Upper lobe of left lung (tissue), 6 donors: ENCODE measurements around the gene KCNQ1OT1. TPM values are rescaled to one million over a fixed set of nuclear protein-coding genes. Genes with fewer than 3 reads are reported as not detected.

ENCODE experiments used
- ATAC-seq, 2 donors: fragments of 200-7000 bp; cut with Tn5 transposase; one replicate each; pipeline ENCODE4 v1.9.1; 2022; ENCODE audit warnings: mild to moderate bottlenecking in 2 of 2, moderate library complexity in 2 of 2; ENCODE audit not compliant: low FRiP score in 2 of 2
- DNase-seq, 2 donors: peaks; one replicate each; pipeline ENCODE4 v3.0.0-alpha.2; 2019 to 2020
- H3K27ac ChIP-seq, 4 donors: fragments of 200-600 bp; sonication (generic); one replicate each; pipeline ENCODE4 v1.5.1; 2016 to 2019
- H3K27me3 ChIP-seq, 4 donors: fragments of 200-600 bp; sonication (generic); one replicate each; pipeline ENCODE4 v1.5.1; 2017 to 2019
- H3K36me3 ChIP-seq, 4 donors: fragments of 200-600 bp; sonication (generic); one replicate each; pipeline ENCODE4 v1.5.1; 2016 to 2019
- H3K4me1 ChIP-seq, 4 donors: fragments of 200-600 bp; sonication (generic); one replicate each; pipeline ENCODE4 v1.5.1; 2018 to 2019
- H3K4me3 ChIP-seq, 4 donors: fragments of 200-600 bp; sonication (generic); one replicate each; pipeline ENCODE4 v1.5.1; 2017 to 2019; ENCODE audit warnings: mild to moderate bottlenecking in 2 of 4, moderate library complexity in 1 of 4
- H3K9me3 ChIP-seq, 4 donors: fragments of 200-600 bp; sonication (generic); one replicate each; pipeline ENCODE4 v1.5.1; 2018 to 2019
- CTCF ChIP-seq, 6 experiments: fragments of 450-650 bp in 4 of 6; fragments of 200-600 bp in 2 of 6; sonication (generic) in 2 of 6; IDR thresholded peaks; one replicate each; pipeline ENCODE4 v1.5.1; 2016 to 2019; ENCODE audit warnings: antibody characterized with exemption in 6 of 6
- EP300 ChIP-seq, 4 donors: sonication (generic); formaldehyde crosslinking; IDR thresholded peaks; one replicate each; pipeline ENCODE4 v1.5.1; 2017; ENCODE audit warnings: antibody characterized with exemption in 4 of 4, control low read depth in 2 of 4
- POLR2A ChIP-seq, 4 donors: fragments of 450-650 bp; IDR thresholded peaks; one replicate each; pipeline ENCODE4 v1.5.1; 2016 to 2017; ENCODE audit warnings: antibody characterized with exemption in 4 of 4, mild to moderate bottlenecking in 2 of 4
- POLR2AphosphoS5 ChIP-seq, 2 donors: sonication (generic); formaldehyde crosslinking; IDR thresholded peaks; one replicate each; pipeline ENCODE4 v1.5.1; 2017; ENCODE audit warnings: antibody characterized with exemption in 2 of 2
- WGBS, 2 donors: methylation state at CpG; one replicate each; pipeline ENCODE4 v1.1.5; 2017 to 2018; 5-methylcytosine and 5-hydroxymethylcytosine counted together
- total RNA-seq, 6 donors: library from RNA; depleted of rRNA in 4 of 6; stranded (reverse); fragments of >200 nt in 4 of 6; gene quantifications; one replicate each; pipeline versions ENCODE4 v1.1.0 to v1.2.1, GENCODE V29; 2016 to 2021
- donor health status: DM: no; HTN: no; CAD: no; lungs with moderate emphysema.
- donor health status: DM: no; HTN: yes; CAD: no; lungs with severe emphysema.

Gene KCNQ1OT1
- total RNA-seq, 6 donors from 2014 or later: 1.1 to 6.3 (median 4.1) TPM

- WGBS, 2 donors: 83 to 88% methylated on average over 17 of the region's 17 CpGs
- H3K4me1 ChIP-seq: peaks cover 0 to 7% (median 0%) of the 10 kb centered on the region in 4 donors
- H3K27me3 ChIP-seq: no peaks in the 10 kb centered on the region
- H3K9me3 ChIP-seq: no peaks in the 10 kb centered on the region
- no peak for ATAC-seq
- TF ChIP-seq EP300 (IDR thresholded peaks at IDR 0.05): no peak
- no peak for TF ChIP-seq POLR2AphosphoS5 (IDR thresholded peaks at IDR 0.05)
- TF ChIP-seq POLR2A (IDR thresholded peaks at IDR 0.05): no peak
- TF ChIP-seq CTCF (IDR thresholded peaks at IDR 0.05): no peak
- H3K4me3 ChIP-seq: no peak overlapping the region
- no peak overlapping the region for H3K27ac ChIP-seq
- DNase-seq: peak in 1 of 2 donors; percentile 38
- no peaks in the 10 kb centered on the region for H3K36me3 ChIP-seq
These were observed 40.6 kb upstream of the KCNQ1OT1 start for GRCh38 chr11:2740275-2740940.

GRCh38 chr11:2739531-2740274 is 39.9 kb upstream of the KCNQ1OT1 start:
- H3K36me3 ChIP-seq: no peaks in the 10 kb centered on the region
- no peaks in the 10 kb centered on the region for H3K9me3 ChIP-seq
- no peaks in the 10 kb centered on the region for H3K27me3 ChIP-seq
- peak in 1 of 2 donors; percentile 63 for DNase-seq
- no peak for ATAC-seq
- TF ChIP-seq POLR2A (IDR thresholded peaks at IDR 0.05): no peak
- TF ChIP-seq EP300 (IDR thresholded peaks at IDR 0.05): no peak
- TF ChIP-seq POLR2AphosphoS5 (IDR thresholded peaks at IDR 0.05): no peak
- no peak for TF ChIP-seq CTCF (IDR thresholded peaks at IDR 0.05)
- H3K27ac ChIP-seq: no peak overlapping the region
- H3K4me3 ChIP-seq: no peak overlapping the region
- peaks cover 0 to 7% (median 0%) of the 10 kb centered on the region in 4 donors for H3K4me1 ChIP-seq
- 85 to 94% methylated on average over 13 to 15 of the region's 18 CpGs for WGBS, 2 donors

- Histone ChIP-seq H3K4me1 (peaks cover 0 to 7% (median 0%) of the 10 kb centered on the region in 4 donors), H3K27me3 (no peaks in the 10 kb centered on the region), H3K9me3 (no peaks in the 10 kb centered on the region), H3K36me3 (no peaks in the 10 kb centered on the region), H3K4me3 (no peak overlapping the region), H3K27ac (no peak overlapping the region)
- 93 to 95% methylated on average over 6 to 14 of the region's 14 CpGs for WGBS, 2 donors
- DNase-seq (peak in 1 of 2 donors; percentile 58), ATAC-seq (no peak)
- no peak for TF ChIP-seq CTCF (IDR thresholded peaks at IDR 0.05)
These were observed 39.0 kb upstream of the KCNQ1OT1 start for GRCh38 chr11:2738551-2739431.

GRCh38 chr11:2737866-2738265 is 38.1 kb upstream of the KCNQ1OT1 start:
- WGBS, 2 donors: 48 to 70% methylated on average over 5 of the region's 5 CpGs
- Histone ChIP-seq H3K27me3 (no peaks in the 10 kb centered on the region), H3K4me3 (no peak overlapping the region), H3K4me1 (peaks cover 0 to 7% (median 0%) of the 10 kb centered on the region in 4 donors), H3K9me3 (no peaks in the 10 kb centered on the region), H3K36me3 (no peaks in the 10 kb centered on the region), H3K27ac (no peak overlapping the region)
- no peak for TF ChIP-seq POLR2A (IDR thresholded peaks at IDR 0.05)
- no peak for TF ChIP-seq POLR2AphosphoS5 (IDR thresholded peaks at IDR 0.05)
- TF ChIP-seq CTCF (IDR thresholded peaks at IDR 0.05): no peak
- TF ChIP-seq EP300 (IDR thresholded peaks at IDR 0.05): no peak
- ATAC-seq (peak in 1 of 2 donors; percentile 63), DNase-seq (peak in 1 of 2 donors; percentile 33)
